Colonic mucosa (tissue), 4 donors: ENCODE results near the gene DPYSL3. TPM values are rescaled to one million over a fixed set of nuclear protein-coding genes. Genes with fewer than 3 reads are reported as not detected.

Source experiments
- DNase-seq: peaks from one replicate; pipeline ENCODE4 v3.0.0-alpha.2; 2020
- H3K27ac ChIP-seq: fragments of 200-600 bp; one replicate; pipeline ENCODE4 v1.8.0; 2021
- H3K27me3 ChIP-seq: fragments of 200-600 bp; one replicate; pipeline ENCODE4 v1.8.0; 2021
- H3K36me3 ChIP-seq: fragments of 200-600 bp; one replicate; pipeline ENCODE4 v1.8.0; 2021
- H3K4me1 ChIP-seq: fragments of 200-600 bp; one replicate; pipeline ENCODE4 v1.8.0; 2021; ENCODE audit warnings: mild to moderate bottlenecking
- H3K4me3 ChIP-seq: fragments of 200-600 bp; one replicate; pipeline ENCODE4 v1.8.0; 2021
- H3K9ac ChIP-seq, 2 donors: one replicate each; pipeline ENCODE4 v1.7.0; 2013; ENCODE audit warnings: control low read depth in 2 of 2, low read depth in 2 of 2, low read length in 2 of 2
- H3K9me3 ChIP-seq: fragments of 200-600 bp; one replicate; pipeline ENCODE4 v1.8.0; 2021
- intact Hi-C: fragments of 100-400 bp; cut with DNase I; formaldehyde crosslinking; loops from one replicate; pipeline ENCODE4 v1.14.1; 2022
- total RNA-seq, 2 donors: library from RNA; stranded (reverse); fragmentation: NEBNext Ultra II Directional in 1 of 2; extraction: Animal tissue kit (Norgen Biotek cat#: 25700) in 1 of 2; gene quantifications; one replicate each; pipeline ENCODE4 v1.2.1, GENCODE V29; 2021
- TF ChIP-seq, protein P1 (sequence below): fragments of 200-600 bp; IDR thresholded peaks from one replicate; pipeline ENCODE4 v1.8.0; 2022; ENCODE audit warnings: antibody characterized with exemption, mild to moderate bottlenecking
- donor health status: healthy.
- donor health status: DM: no; HTN: no; CAD: no.
- donor health status: DM: no; HTN: no; CAD: no.

DPYSL3 gene
- total RNA-seq, 2 donors from 2014 or later = 8.8 to 32.2 TPM

GRCh38 chr5:147359581-147359980 is 150.3 kb downstream of the DPYSL3 start:
- Histone ChIP-seq H3K4me1 (no peaks in the 10 kb centered on the region), H3K9ac (no peak overlapping the region), H3K36me3 (no peaks in the 10 kb centered on the region), H3K27me3 (no peaks in the 10 kb centered on the region), H3K27ac (no peak overlapping the region), H3K9me3 (no peaks in the 10 kb centered on the region), H3K4me3 (no peak overlapping the region)
- TF ChIP-seq, protein P1, sequence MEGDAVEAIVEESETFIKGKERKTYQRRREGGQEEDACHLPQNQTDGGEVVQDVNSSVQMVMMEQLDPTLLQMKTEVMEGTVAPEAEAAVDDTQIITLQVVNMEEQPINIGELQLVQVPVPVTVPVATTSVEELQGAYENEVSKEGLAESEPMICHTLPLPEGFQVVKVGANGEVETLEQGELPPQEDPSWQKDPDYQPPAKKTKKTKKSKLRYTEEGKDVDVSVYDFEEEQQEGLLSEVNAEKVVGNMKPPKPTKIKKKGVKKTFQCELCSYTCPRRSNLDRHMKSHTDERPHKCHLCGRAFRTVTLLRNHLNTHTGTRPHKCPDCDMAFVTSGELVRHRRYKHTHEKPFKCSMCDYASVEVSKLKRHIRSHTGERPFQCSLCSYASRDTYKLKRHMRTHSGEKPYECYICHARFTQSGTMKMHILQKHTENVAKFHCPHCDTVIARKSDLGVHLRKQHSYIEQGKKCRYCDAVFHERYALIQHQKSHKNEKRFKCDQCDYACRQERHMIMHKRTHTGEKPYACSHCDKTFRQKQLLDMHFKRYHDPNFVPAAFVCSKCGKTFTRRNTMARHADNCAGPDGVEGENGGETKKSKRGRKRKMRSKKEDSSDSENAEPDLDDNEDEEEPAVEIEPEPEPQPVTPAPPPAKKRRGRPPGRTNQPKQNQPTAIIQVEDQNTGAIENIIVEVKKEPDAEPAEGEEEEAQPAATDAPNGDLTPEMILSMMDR = no peak
- no peak for DNase-seq
- intact Hi-C loops = no loop called here

- H3K4me1 ChIP-seq = no peaks in the 10 kb centered on the region
- intact Hi-C loops = no loop called here
- H3K27me3 ChIP-seq = no peaks in the 10 kb centered on the region
- H3K9me3 ChIP-seq = no peaks in the 10 kb centered on the region
- no peak overlapping the region for H3K27ac ChIP-seq
- H3K4me3 ChIP-seq = no peak overlapping the region
- H3K9ac ChIP-seq = no peak overlapping the region
- H3K36me3 ChIP-seq = no peaks in the 10 kb centered on the region
- TF ChIP-seq, protein P1 = no peak
- no peak for DNase-seq
Measured at GRCh38 chr5:147359101-147359500, 150.8 kb downstream of the DPYSL3 start.

DNA sequence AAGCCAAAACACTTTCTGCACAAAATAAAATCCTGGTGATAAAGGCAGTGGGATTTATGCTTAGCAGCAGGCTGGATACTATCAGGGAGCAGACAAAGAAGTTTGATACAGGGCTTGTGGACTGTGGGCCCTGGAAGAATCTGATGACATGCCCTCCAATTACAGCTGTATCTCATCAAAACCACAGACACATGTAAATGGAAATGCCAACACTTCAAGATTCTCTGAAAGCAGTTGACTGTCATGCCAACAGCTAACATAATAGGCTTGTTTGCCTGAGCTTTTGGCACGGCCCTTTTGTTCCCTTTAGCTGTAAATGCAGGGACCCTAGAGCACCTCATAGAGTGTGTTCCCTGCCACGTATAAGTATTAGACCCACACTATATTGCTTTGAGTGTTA is 160.6 kb downstream of the DPYSL3 start:
- TF ChIP-seq, protein P1 = no peak
- Histone ChIP-seq H3K27ac (no peak overlapping the region), H3K4me1 (no peaks in the 10 kb centered on the region), H3K9me3 (no peaks in the 10 kb centered on the region), H3K36me3 (no peaks in the 10 kb centered on the region), H3K4me3 (no peak overlapping the region), H3K9ac (no peak overlapping the region), H3K27me3 (no peaks in the 10 kb centered on the region)
- no peak for DNase-seq
- intact Hi-C loops = no loop called here

DNA sequence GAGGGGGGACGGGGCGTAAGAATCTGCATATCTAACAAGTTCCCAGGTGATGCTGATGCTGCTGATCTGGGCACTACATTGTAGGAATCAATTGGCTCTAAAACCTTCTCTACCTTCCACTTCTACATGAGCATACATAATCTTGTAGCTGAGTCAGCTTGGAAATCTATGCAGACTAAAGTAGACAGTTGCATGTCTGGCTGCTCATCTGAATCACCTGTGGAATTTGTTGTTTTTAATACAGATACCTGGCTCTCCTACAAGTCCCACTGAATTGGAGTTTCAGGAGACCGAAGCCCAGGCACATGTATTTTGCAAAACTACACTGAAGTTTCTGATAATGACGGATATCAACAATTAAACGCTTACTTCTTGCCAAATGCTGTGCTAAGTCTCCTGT is 161.4 kb downstream of the DPYSL3 start:
- Histone ChIP-seq H3K9ac (no peak overlapping the region), H3K9me3 (no peaks in the 10 kb centered on the region), H3K36me3 (no peaks in the 10 kb centered on the region), H3K4me1 (no peaks in the 10 kb centered on the region), H3K27ac (no peak overlapping the region), H3K27me3 (no peaks in the 10 kb centered on the region), H3K4me3 (no peak overlapping the region)
- TF ChIP-seq, protein P1 = no peak
- DNase-seq = no peak
- intact Hi-C loops = no loop called here

- DNase-seq = no peak
- H3K36me3 ChIP-seq = no peaks in the 10 kb centered on the region
- H3K27me3 ChIP-seq = no peaks in the 10 kb centered on the region
- H3K4me3 ChIP-seq = no peak overlapping the region
- TF ChIP-seq, protein P1 = no peak
- no peaks in the 10 kb centered on the region for H3K4me1 ChIP-seq
- intact Hi-C loops = no loop called here
- H3K9me3 ChIP-seq = no peaks in the 10 kb centered on the region
- no peak overlapping the region for H3K27ac ChIP-seq
- no peak overlapping the region for H3K9ac ChIP-seq
Measured at GRCh38 chr5:147348046-147348445, 161.8 kb downstream of the DPYSL3 start.
